Stimulated activated CD4-positive, alpha-beta T cell treated with anti-CD3 and anti-CD28 coated beads, Interleukin-2, amount 100 ng/mL, for 4 hours (primary cell): ENCODE measurements around the gene SIRT4.
A peak's percentile ranks its signal among the peaks of the same experiment; 100 is the strongest.
"Not testable (repeated sequence)": the region's sequence is repeated elsewhere in the genome, so short reads cannot be mapped to it uniquely, and the experiment has no call there.

Experiments
- DNase-seq: peaks from one replicate; pipeline ENCODE4 v3.0.0-alpha.2; 2020; ENCODE audit warnings: low read depth

SIRT4 gene

GRCh38 chr12:120335447-120335846 lies 33.3 kb downstream of the SIRT4 start:
- DNase-seq = not testable (repeated sequence)

DNA sequence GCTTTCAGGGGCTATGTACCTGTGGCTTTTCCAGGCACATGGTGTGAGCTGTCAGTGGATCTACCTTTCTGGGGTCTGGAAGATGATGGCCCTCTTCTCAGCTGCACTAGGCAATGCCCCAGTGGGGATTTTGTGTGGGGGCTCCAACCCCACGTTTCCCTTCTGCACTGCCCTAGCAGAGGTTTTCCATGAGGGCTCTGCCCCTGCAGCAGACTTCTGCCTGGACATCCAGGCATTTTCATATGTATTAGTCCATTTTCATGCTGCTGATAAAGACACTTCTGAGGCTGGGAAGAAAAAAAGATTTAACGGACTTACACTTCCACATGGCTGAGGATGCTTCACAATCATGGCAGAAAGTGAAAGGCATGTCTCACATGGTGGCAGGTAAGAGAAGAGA lies 34.3 kb downstream of the SIRT4 start:
- DNase-seq = not testable (repeated sequence)

GRCh38 chr12:120337730-120338129 lies 35.6 kb downstream of the SIRT4 start:
- DNase-seq = no peak

GRCh38 chr12:120339256-120339655 lies 37.1 kb downstream of the SIRT4 start:
- DNase-seq = no peak

- no peak for DNase-seq
These were observed 40.3 kb downstream of the SIRT4 start for GRCh38 chr12:120342175-120343038.

DNA sequence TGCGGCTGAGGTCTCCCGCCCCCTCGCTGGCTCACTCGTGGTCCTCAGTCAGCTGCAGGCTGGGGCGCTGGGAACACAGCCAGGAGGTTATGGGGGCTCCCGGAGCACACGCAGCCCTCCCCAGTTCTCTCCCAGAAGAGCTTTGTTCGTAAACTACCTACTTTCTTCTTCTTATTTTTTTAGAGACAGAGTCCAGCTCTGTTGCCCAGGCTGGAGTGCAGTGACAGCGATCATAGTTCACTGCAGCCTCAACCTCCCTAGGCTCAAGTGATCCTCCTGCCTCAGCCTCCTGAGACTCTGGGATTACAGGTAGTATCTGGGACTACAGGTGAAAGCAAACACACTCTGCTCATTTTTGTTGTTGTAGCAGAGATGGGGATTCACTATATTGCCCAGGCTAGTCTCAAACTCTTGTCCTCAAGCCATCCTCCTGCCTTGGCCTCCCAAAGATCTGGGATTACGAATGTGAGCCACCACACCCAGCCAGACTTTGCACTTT lies 41.0 kb downstream of the SIRT4 start:
- DNase-seq = no peak

- DNase-seq = no peak
These were observed 41.6 kb downstream of the SIRT4 start for GRCh38 chr12:120343692-120344091.

DNA sequence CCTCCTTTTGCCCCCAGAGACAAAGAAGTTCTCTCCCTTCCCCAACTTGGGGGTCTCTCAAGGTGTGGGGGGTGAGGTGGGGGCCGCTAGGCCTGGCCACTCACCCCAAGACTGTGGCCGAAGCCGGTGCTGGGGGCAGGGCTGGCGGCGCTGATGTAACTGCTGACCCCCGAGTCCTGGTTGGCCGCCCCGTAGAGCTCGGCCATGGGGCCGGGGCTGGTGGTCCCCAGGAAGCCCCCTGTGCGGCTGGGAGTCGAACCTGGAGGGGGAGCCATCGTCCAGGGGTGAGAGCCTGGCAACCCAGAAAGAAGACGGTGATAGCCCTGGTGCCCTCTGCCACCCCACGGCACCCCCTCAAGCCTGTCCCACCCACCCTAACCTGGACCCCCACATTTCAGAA lies 43.9 kb downstream of the SIRT4 start:
- no peak for DNase-seq

DNA sequence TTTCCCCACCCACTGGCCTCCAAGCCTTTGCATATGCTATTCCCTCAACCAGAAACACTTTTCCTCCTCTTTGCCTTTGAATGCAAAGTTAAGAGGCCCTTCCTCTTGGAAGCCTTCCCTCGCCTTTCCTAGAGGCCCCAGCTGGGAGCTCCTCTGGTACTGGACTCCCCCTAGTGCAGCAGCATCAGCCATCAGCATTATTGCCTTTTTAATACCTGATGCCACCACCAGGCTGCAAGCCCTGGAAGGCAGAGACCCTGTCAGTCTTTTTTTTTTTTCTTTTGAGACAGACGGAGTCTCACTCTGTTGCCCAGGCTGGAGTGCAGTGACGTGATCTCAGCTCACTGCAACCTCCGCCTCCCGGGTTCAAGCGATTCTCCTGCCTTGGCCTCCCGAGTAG lies 44.6 kb downstream of the SIRT4 start:
- DNase-seq = no peak

DNA sequence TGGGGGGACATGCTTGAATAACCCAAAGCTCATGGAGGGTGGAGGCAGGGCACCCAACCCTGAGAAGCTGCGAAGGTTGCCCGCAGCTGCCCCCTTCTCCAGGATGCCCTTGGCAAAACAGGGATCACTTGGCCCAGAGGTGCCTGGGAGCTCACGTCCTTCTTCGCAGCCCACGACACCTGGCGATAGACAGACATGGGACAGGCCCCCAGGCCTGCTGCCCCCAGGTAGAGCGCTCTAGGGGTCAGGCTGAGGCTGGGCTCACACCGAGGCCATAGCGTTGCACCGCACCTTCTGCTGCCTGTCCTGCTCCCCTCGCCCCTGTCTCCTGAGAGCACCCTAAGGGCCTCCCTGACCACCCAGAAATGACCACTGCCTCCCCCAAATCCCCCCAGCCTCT lies 45.6 kb downstream of the SIRT4 start:
- DNase-seq = no peak

- DNase-seq = no peak
These were observed 48.6 kb downstream of the SIRT4 start for GRCh38 chr12:120350576-120351350.

DNA sequence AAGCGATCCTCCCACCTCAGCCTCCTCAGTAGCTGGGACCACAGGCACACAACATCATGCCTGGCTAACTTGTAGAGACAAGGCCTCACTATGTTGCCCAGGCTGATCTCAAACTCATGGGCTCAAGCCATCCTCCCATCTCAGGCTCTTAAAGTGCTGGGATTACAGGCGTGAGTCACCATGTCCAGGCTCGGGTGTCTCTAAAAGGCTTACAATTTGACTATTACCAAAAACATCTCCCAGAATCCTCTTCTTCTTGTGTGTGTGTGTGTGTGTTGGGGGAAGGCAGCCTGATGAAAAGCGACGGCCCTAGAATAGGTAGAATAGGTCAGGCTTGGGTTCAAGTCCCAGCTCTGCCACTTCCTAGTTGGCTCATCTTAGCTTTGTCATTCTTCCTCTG lies 50.0 kb downstream of the SIRT4 start:
- no peak for DNase-seq

DNA sequence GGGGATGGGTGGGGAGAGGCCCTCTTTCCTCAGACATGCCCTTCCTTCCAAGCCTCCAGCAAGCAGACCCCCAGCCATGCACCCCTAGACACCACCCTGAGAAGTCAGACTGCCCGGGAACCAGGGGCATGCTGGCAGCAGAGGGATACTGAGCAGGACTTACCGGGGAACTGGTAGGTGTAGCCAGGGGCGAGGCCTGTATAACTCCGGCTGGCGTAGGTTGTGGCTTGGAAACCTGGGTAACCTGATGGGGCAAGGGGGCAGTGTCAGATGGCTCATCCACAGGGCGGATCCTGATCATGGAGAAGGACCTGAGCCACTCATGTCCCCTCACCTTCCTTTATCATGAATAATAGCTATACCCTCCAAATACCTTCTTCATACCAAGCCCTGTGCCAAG lies 51.0 kb downstream of the SIRT4 start:
- DNase-seq = no peak

DNA sequence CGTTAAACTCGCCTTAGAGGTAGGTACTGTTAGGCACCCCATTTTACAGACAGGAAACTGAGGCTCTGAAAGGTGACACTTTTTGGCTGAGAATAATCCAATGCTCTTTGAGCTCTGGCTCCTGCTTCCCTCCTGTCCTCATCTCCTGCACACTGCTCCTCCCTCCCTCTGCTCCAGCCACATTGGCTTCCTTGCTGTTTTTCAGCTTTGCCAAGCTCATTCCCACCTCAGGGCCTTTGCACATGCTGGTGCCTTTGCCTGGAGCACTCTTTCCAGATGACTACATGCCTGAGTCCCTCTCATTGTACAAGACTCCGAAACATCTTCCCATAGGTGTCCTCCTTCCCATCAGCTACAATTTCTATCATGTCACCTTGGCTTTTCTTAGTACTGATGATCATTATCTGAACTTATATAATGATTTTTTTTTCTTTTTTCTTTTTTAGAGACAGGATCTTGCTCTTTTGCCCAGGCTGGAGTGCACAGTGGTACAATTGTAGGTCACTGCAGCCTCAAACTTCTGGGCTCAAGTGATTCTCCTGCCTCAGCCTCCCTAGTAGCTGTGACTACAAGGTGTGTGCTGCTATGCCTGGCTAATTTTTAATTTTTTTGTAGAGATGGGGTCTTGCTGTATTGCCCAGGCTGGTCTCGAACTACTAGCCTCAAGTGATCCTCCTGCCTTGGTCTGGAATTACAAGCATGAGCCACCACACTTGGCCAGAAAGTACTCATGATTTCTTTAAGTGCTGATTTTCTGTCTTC lies 51.6 kb downstream of the SIRT4 start:
- no peak for DNase-seq

DNA sequence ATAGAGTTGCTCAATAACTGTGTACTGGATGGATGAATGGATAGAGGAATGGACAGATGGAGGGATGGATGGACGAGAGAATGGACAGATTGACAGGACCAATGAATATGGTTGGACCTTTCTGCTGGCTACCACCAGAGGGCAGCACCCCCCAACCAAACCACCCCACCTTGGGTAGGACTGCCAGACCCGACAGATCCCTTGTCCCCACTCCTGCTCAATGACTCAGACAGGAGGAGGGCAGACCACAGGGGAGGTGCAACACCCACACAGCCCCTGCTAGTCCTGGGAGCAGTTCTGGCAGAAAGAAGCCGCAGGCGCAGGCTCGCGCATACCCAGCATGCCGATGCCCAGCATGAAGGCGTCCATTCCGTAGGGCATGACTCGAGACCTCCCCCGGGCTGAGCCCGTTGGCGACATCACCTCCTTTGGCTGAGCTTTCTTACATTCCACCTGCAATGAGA lies 54.5 kb downstream of the SIRT4 start:
- peak; percentile 73 for DNase-seq

DNA sequence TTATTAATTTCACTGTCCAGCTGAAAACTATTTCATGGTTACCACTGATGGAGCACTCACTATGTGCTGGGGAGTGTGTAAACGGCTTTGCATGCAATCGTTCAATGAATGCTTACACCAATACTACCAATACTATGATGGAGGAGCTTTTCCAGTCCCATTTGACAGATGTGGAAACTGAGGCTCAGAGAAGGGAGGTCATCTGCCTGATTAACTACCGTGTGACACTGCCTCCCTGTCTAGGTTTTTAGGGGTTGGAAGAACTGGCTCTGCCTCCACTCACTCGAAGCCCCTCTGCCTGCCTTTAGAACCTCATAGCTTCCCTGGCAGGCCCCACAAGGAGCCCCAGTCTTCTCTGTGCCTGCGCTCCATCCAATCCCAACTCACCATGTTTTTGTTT lies 55.0 kb downstream of the SIRT4 start:
- DNase-seq = no peak

DNA sequence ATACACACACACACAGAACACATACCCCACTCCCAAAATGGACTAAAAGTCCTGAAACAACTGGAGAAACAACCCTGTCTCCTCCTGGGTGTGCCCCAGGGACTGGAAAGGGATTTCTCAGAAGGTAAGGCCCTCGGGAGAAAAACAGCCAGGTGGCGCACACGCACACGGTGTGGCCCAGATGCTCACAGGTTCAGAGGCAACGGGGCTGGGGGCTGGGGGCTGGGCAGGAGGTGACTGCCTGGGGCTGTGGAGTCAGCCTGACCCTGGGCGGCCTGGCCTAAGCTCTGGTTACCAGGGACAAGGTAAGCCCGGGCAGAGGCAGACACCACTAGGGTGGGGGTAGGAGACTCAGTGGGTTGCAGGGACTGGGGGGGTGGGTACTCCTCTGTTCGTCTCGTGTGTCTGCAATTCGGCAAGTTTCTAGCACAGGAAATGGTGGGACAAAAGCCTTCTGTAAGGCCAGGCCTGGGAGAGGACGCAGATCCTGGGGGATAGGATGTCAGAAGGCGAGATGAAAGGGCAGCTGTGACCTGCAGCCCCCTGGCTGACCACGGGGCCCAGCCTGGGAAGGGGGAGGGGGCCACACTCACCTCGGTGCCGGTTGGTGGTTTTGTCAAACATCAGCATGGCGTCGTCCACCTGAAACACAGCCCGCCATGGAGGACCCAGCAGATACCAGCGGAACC lies 56.4 kb downstream of the SIRT4 start:
- no peak for DNase-seq

- DNase-seq = no peak
These were observed 57.0 kb downstream of the SIRT4 start for GRCh38 chr12:120359128-120359527.

- DNase-seq = no peak
These were observed 59.5 kb downstream of the SIRT4 start for GRCh38 chr12:120361506-120362208.
